ENCODE measurements around the gene MMS19. TPM values are rescaled to one million over a fixed set of nuclear protein-coding genes. Genes with fewer than 3 reads are reported as not detected.

The MMS19 gene
- total and polyA plus RNA-seq, 10 of the 15 experiments (the other 5 are each of a cell fraction or from before 2014, with no cell fraction given) = 40.2 to 112 (median 69.0) TPM

- DNase-seq (ENCODE audit: low read depth, low spot score) (no peak), FAIRE-seq (no peak), ATAC-seq (peak; percentile 58)
- no peak overlapping the region for H2AFZ ChIP-seq (ENCODE audit: control insufficient read depth, low read depth, low read length)
- no peaks in the 10 kb centered on the region for H4K20me1 ChIP-seq (ENCODE audit: control insufficient read depth, insufficient read depth)
- H3K27ac ChIP-seq (ENCODE audit: control insufficient read depth, insufficient read depth) = no peak overlapping the region
- no TSS peak for BruUV-seq (replicated peaks)
- 32% methylated on average over 10 of the region's 10 CpGs for WGBS (ENCODE audit: insufficient coverage, insufficient replicate concordance, low lambda C conversion rate, missing lambda C conversion rate)
- ChIA-PET RAD21 (ENCODE audit: unreplicated experiment) (no interaction called here), SMC1A (ENCODE audit: uncharacterized antibody, unreplicated experiment) (no interaction called here), CTCF (interaction anchor here (1.2 to 2.0 kb wide), 2 partner anchors 9 to 76 kb away, joined by 3 to 12 read pairs; no protein-coding TSS in a partner anchor), POLR2A (no interaction called here)
- no peak overlapping the region for H3K4me3 ChIP-seq
- H3K4me1 ChIP-seq (ENCODE audit: control insufficient read depth, insufficient read depth, low read length) = no peaks in the 10 kb centered on the region
- H3K27me3 ChIP-seq (replicated peaks in 1 of 2; ENCODE audit: control insufficient read depth in 2 of 2, insufficient read depth in 2 of 2, low read length in 1 of 2) = no peaks in the 10 kb centered on the region; a peak in 1 of 4 replicates
- no peak overlapping the region for H3K9ac ChIP-seq (ENCODE audit: control insufficient read depth, insufficient read depth, low read length)
- no peaks in the 10 kb centered on the region for H3K9me3 ChIP-seq (replicated peaks; ENCODE audit: control insufficient read depth, insufficient read depth, low read length)
- no peak for TF ChIP-seq FOS (IDR thresholded peaks at IDR 0.05; ENCODE audit: borderline replicate concordance, extremely low read depth, insufficient read length)
- H3K79me2 ChIP-seq (ENCODE audit: control insufficient read depth, insufficient read depth, low read length) = no peaks in the 10 kb centered on the region
- H3K36me3 ChIP-seq (ENCODE audit: control insufficient read depth in 2 of 2, insufficient read depth in 2 of 2, low read length in 1 of 2) = no peaks in the 10 kb centered on the region
- in situ Hi-C loops (cut with MboI) (no loop called here), intact Hi-C loops (cut with micrococcal nuclease; ENCODE audit: unreplicated experiment) (no loop called here)
- H3K4me2 ChIP-seq (ENCODE audit: control insufficient read depth, insufficient read depth) = no peak overlapping the region
Measured at GRCh38 chr10:97543025-97543546, 44.9 kb upstream of the MMS19 start.

GRCh38 chr10:97542169-97543024 is 44.2 kb upstream of the MMS19 start:
- no peaks in the 10 kb centered on the region for H3K79me2 ChIP-seq (ENCODE audit: control insufficient read depth, insufficient read depth, low read length)
- H3K9me3 ChIP-seq (replicated peaks; ENCODE audit: control insufficient read depth, insufficient read depth, low read length) = no peaks in the 10 kb centered on the region
- 74% methylated on average over 9 of the region's 9 CpGs for WGBS (ENCODE audit: insufficient coverage, insufficient replicate concordance, low lambda C conversion rate, missing lambda C conversion rate)
- ChIA-PET CTCF (interaction anchor here (1.2 kb wide), 1 partner anchor 75 kb away, joined by 3 read pairs; no protein-coding TSS in a partner anchor), SMC1A (ENCODE audit: uncharacterized antibody, unreplicated experiment) (no interaction called here), RAD21 (ENCODE audit: unreplicated experiment) (no interaction called here), POLR2A (no interaction called here)
- FAIRE-seq (no peak), ATAC-seq (peak; percentile 52), DNase-seq (ENCODE audit: low read depth, low spot score) (no peak)
- no peaks in the 10 kb centered on the region for H3K4me1 ChIP-seq (ENCODE audit: control insufficient read depth, insufficient read depth, low read length)
- intact Hi-C loops (cut with micrococcal nuclease; ENCODE audit: unreplicated experiment) = no loop called here
- BruUV-seq (replicated peaks) = no TSS peak
- no peak for TF ChIP-seq CHD2 (IDR thresholded peaks at IDR 0.05; ENCODE audit: borderline replicate concordance, low read depth, low read length)
- 0 out of 4 replicates have a peak, but pooled peaks of 1 of the 2 experiments have one; percentile 10 for TF ChIP-seq IKZF2 (IDR thresholded peaks at IDR 0.05)
- H3K4me2 ChIP-seq (ENCODE audit: control insufficient read depth, insufficient read depth) = no peak overlapping the region
- in situ Hi-C loops (cut with MboI) = no loop called here
- no peak overlapping the region for H3K4me3 ChIP-seq
- no peaks in the 10 kb centered on the region; a peak in 1 of 4 replicates for H3K27me3 ChIP-seq (replicated peaks in 1 of 2; ENCODE audit: control insufficient read depth in 2 of 2, insufficient read depth in 2 of 2, low read length in 1 of 2)
- no peak overlapping the region for H3K27ac ChIP-seq (ENCODE audit: control insufficient read depth, insufficient read depth)
- no peak overlapping the region for H2AFZ ChIP-seq (ENCODE audit: control insufficient read depth, low read depth, low read length)
- H3K9ac ChIP-seq (ENCODE audit: control insufficient read depth, insufficient read depth, low read length) = no peak overlapping the region
- H3K36me3 ChIP-seq (ENCODE audit: control insufficient read depth in 2 of 2, insufficient read depth in 2 of 2, low read length in 1 of 2) = no peaks in the 10 kb centered on the region
- no peaks in the 10 kb centered on the region for H4K20me1 ChIP-seq (ENCODE audit: control insufficient read depth, insufficient read depth)
